Measurements from ENCODE around the gene FMO5.
A peak's percentile ranks its signal among the peaks of the same experiment; 100 is the strongest.
"Not testable (repeated sequence)": the region's sequence is repeated elsewhere in the genome, so short reads cannot be mapped to it uniquely, and the experiment has no call there.

Gene FMO5

GRCh38 chr1:147225193-147225730, at the start of gene FMO5:
TSS of gene FMO5 (minus strand) at chr1:147225339. CDS start at chr1:147225029, 310 bp downstream.
- peak; percentile 63 for DNase-seq

GRCh38 chr1:147273409-147274336, 48.5 kb upstream of the FMO5 start:
- peak; percentile 29 for DNase-seq

- DNase-seq: no peak
Observed at GRCh38 chr1:147272042-147272441, 46.9 kb upstream of the FMO5 start.

GRCh38 chr1:147270721-147271120, 45.6 kb upstream of the FMO5 start:
- DNase-seq: no peak

- no peak for DNase-seq
Observed at GRCh38 chr1:147267711-147268110, 42.6 kb upstream of the FMO5 start.

GRCh38 chr1:147266381-147266780, 41.2 kb upstream of the FMO5 start:
- no peak for DNase-seq

GRCh38 chr1:147264158-147264768, 39.1 kb upstream of the FMO5 start:
- DNase-seq: no peak

- DNase-seq: no peak
Observed at GRCh38 chr1:147260956-147261355, 35.8 kb upstream of the FMO5 start.

GRCh38 chr1:147252540-147252939, 27.4 kb upstream of the FMO5 start:
- no peak for DNase-seq

- no peak for DNase-seq
Observed at GRCh38 chr1:147247656-147248238, 22.6 kb upstream of the FMO5 start.

- DNase-seq: no peak
Observed at GRCh38 chr1:147246910-147247655, 21.9 kb upstream of the FMO5 start.

- no peak for DNase-seq
Observed at GRCh38 chr1:147246044-147246690, 21.0 kb upstream of the FMO5 start.

GRCh38 chr1:147245586-147246021, 20.5 kb upstream of the FMO5 start:
- DNase-seq: peak; percentile 8

GRCh38 chr1:147245129-147245528, 20.0 kb upstream of the FMO5 start:
- no peak for DNase-seq

GRCh38 chr1:147243841-147244240, 18.7 kb upstream of the FMO5 start:
- no peak for DNase-seq

GRCh38 chr1:147243228-147243685, 18.1 kb upstream of the FMO5 start:
- peak; percentile 43 for DNase-seq

GRCh38 chr1:147242449-147243227, 17.5 kb upstream of the FMO5 start, which contains the start of gene CHD1L:
TSS of gene CHD1L (plus strand) at chr1:147242684. CDS start at chr1:147242704, 20 bp downstream.
- peak; percentile 95 for DNase-seq

- DNase-seq: no peak
Observed at GRCh38 chr1:147241934-147242448, 16.9 kb upstream of the FMO5 start.

GRCh38 chr1:147240131-147240721, 15.1 kb upstream of the FMO5 start:
- DNase-seq: not testable (repeated sequence)
